Stimulated activated CD4-positive, alpha-beta T cell treated with anti-CD3 and anti-CD28 coated beads, TNF-alpha, amount 100 ng/mL, for 4 hours (primary cell): ENCODE results near the gene XYLB.

Experiments used
- DNase-seq, 3 experiments: peaks; one replicate each; pipeline ENCODE4 v3.0.0-alpha.2; 2020; ENCODE audit warnings: low read depth in 3 of 3

Gene XYLB

GRCh38 chr3:38323060-38323459 lies 23.5 kb upstream of the XYLB start:
- no peak for DNase-seq

GRCh38 chr3:38325256-38325655 lies 21.3 kb upstream of the XYLB start:
- no peak for DNase-seq

- DNase-seq = no peak
Observed at GRCh38 chr3:38327335-38328009, 19.1 kb upstream of the XYLB start.

- no peak for DNase-seq
Observed at GRCh38 chr3:38331257-38332022, 15.1 kb upstream of the XYLB start.

GRCh38 chr3:38332201-38332600 lies 14.4 kb upstream of the XYLB start:
- DNase-seq = no peak

- DNase-seq = no peak
Observed at GRCh38 chr3:38334142-38335055, 12.2 kb upstream of the XYLB start.

- DNase-seq = no peak
Observed at GRCh38 chr3:38335263-38335662, 11.3 kb upstream of the XYLB start.

GRCh38 chr3:38337703-38338102 lies 8.9 kb upstream of the XYLB start:
- DNase-seq = no peak

GRCh38 chr3:38343797-38344594 lies 2.6 kb upstream of the XYLB start:
- DNase-seq = no peak

- no peak for DNase-seq
Observed at GRCh38 chr3:38345879-38346586, 552 bp upstream of the XYLB start.

GRCh38 chr3:38347421-38348200 lies 1.0 kb downstream of the XYLB start:
- DNase-seq = no peak

GRCh38 chr3:38348903-38349302 lies 2.3 kb downstream of the XYLB start:
- DNase-seq = no peak

GRCh38 chr3:38349684-38350359 lies 3.2 kb downstream of the XYLB start:
- no peak for DNase-seq

GRCh38 chr3:38353151-38353550 lies 6.6 kb downstream of the XYLB start:
- no peak for DNase-seq

- no peak for DNase-seq
Observed at GRCh38 chr3:38354588-38355330, 8.2 kb downstream of the XYLB start.

- DNase-seq = no peak
Observed at GRCh38 chr3:38359038-38359437, 12.5 kb downstream of the XYLB start.

GRCh38 chr3:38360345-38360744 lies 13.8 kb downstream of the XYLB start:
- DNase-seq = no peak

GRCh38 chr3:38361496-38361895 lies 14.9 kb downstream of the XYLB start:
- no peak for DNase-seq

GRCh38 chr3:38362825-38363224 lies 16.2 kb downstream of the XYLB start:
- no peak for DNase-seq
